Limb (tissue), 2 donors: Measurements from ENCODE around the gene USH2A.

Experiments
- DNase-seq, 2 donors: peaks; one replicate each; pipeline ENCODE4 v3.0.0-alpha.2; 2016; ENCODE audit errors: extremely low spot score in 2 of 2

The USH2A gene

DNA sequence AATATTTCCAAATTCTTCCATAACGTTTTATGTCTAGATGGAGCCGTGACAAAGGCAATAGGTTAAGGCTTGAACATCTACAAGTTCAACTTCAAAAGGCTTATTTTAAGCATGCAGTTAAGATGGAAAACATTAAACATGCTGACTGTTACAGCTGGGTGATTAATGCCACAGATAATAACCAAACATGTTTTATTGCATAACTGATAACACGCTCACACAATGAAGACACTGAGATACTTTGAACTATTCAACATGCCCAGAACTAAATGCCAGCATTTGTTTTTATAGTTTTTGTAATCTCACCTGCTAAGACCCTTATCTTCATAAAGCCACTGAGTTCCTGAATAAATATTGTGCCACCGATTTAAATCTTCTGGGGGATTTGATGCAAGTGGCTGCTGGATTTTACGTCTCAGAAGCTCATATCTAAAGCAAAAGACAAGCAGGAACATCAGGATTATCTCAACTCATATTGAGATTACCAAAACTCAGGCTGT is 545.7 kb downstream of the USH2A start:
- no peak for DNase-seq

- no peak for DNase-seq
Observed at GRCh38 chr1:215875712-215876111, 547.5 kb downstream of the USH2A start.

DNA sequence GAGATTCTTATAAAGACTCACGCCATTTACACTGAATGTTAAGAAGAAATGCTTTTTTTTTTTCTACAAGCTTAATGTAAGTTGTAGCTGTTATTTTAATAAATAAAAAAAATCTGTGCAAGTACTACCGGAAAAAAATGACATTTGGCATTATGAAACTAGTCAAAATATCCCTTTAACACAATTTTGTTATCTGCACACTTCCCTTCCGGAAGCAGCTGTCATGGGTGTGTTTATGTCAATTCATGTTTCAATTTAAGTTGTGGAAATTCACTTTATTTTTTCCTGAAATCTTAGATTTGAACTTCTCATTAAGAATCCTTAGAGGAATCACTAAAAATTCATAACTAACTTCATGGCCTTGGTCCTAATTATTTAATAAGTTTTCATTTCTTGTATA is 548.0 kb downstream of the USH2A start:
- DNase-seq = no peak

DNA sequence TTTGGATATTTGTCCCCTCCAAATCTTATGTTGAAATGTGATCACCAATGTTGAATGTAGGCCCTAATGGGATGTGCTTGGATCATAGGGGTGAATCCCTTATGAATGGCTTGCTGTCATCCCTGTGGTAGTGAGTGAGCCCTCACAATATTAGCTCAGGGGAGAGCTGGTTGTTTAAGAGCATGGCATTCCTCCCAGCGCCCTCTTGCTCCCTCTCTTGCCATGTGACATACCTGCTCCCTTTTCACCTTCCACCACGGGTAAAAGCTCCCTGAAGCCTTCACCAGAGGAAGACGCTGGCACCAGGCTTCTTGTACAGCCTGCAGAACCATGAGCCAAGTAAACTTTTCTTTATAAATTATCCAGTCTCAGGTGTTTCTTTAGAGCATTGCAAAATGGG is 550.6 kb downstream of the USH2A start:
- no peak for DNase-seq

- no peak for DNase-seq
Observed at GRCh38 chr1:215868500-215868899, 554.7 kb downstream of the USH2A start.

DNA sequence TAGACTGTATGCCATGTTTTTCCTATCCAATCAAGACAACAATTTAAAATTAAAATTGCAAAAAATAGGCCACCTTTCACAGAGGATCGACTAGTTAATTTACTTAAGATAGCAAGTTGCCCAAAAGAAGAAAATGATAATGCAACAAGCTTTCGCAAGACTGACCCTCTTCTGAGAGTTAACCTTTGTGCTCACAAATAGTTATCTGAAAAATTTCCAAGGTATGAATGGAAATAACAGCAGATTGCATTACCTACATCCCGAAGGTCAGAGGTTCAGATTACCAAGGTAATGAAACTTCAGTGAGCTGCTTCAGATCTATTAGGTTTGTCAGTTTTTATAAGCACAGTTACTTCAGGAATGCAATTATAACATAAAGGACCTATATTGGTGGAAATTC is 558.2 kb downstream of the USH2A start:
- no peak for DNase-seq

DNA sequence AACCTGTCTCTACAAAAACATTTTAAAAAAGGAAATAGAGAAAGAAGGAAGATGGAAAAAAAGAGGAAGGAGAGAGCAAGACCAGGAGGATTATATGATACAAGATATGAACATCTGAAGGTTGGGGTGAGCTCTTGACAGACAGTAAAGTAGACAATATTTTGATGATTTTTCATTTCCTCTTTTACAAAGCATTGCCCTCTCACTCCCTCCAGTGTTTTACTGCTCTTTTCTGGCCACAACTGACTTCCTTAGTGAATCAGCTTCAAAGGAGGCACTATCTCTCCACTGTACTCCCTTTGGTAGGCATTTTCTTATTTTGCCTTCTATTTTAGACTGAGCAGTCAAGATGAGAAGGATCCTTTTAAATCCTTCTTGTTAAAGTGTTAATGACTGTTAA is 559.5 kb downstream of the USH2A start:
- DNase-seq = no peak

DNA sequence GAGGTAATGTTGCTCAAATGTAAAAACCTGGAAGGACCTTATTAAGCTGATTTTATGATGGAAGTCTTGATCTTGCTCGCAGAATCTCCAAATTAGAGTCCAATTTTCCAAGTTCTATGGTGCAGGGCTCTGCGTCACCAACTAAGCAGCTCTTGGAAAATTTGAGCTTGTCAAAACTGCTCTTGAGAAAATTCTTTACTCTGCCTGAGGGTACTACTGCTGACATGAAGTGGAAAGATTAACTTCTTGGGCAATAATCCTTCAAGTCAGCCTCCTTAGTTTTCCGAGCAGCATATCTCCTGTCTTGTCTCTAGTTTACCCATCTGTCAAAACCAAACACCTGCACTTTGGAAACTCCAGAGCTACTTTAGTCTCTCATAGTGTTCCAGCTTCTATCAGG is 562.4 kb downstream of the USH2A start:
- DNase-seq = no peak

DNA sequence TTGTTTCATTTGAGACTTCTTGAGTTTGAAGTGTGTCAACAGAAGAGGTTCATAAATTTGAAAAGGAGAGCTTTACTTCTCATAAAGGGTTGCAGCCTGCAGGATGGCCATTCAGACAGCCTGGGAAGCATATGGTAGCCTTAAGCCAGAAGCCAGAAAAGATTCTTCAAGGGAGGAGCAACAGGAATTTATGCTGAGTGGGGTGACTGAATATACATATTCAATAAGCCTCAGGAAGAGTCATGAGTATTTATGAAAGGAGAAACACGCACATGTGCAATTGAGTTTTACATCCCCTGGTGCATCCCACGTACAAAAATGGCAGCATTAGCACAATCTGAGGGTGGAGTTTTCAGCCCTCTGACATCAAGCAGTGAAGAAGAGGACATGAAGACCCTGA is 565.9 kb downstream of the USH2A start:
- DNase-seq = no peak

DNA sequence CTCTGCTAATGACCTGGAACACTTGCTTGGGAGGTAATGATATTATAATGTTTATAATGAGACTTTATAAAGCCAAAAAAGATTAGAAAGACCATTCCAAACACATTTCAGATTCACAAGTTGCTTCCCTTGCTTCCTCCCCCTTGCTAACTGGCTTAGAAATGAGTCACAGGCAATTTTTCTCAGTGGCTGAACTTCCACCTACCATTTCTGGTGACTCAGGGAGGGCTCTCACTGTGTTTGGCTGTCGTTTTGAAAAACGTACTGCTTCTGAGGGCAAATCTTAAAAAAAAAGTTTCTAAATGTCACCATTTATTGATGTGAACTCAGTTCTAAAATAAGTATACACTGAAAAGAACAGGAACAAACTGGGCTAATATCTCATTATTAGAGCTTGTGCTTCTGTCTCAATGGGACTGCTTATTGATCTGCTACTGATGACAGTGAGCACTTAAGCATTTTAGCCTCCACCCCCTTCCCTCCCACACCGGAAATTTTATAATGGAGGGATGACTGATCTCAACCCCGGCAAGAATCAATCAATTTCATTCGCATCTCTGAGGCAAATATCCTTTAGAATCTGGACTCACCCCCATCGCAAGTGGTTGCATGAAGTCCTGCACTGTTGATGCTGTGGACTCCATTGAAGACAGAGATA is 577.9 kb downstream of the USH2A start:
- no peak for DNase-seq

- DNase-seq = no peak
Observed at GRCh38 chr1:215844777-215845176, 578.5 kb downstream of the USH2A start.

DNA sequence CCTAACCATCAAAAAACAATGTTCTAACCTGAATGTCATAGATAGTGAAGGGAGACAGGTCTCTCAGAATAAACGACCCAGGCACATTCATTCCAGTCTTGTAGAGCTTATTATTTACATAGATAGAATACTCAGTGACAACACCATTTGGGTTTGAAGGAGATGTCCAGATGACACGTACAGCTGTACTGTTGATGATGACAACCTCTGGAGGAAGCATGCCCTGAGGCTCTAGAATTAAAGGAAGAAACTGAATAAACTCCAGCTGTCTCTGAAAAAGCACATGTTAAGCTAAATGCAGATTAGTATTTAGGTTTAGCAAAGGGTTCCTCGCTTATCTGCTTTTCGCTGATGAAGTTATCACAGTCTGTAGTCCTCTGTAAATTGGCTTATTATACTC is 579.0 kb downstream of the USH2A start:
- no peak for DNase-seq

DNA sequence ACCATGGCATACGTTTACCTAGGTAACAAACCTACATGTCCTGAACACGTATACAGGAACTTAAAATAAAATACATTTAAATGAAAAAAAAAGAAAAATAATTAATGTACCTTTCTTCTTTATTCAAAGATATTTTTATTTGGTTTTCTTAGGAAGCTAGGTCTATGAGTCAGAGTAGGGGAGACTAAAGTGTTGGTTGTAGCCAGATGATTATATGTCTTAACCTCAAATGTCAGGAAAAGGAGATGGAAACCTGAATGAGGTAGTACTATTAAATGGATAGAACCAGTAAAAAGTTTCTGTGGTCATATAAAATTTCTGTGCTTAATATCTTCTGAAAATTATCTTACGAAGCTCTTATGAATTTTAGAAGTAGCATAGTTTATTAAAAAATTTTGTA is 580.3 kb downstream of the USH2A start:
- DNase-seq = no peak

DNA sequence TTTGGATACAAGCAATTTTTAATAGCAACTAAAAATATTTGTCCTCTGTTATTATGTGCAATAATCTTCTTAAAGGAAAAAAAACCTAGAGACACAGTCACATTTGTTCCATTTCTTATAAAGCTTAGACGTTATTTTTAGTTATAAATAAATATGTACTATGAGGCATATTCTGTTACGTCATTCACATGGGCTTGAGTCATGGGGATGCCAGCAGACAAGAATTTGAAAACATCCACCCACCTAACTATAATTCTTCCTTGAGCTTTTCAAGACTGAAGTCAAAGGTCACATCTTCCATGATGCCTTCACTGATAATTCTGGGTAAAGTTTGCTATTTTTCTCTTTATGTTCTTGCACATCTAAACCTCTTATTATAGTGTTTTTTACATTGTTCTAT is 587.3 kb downstream of the USH2A start:
- no peak for DNase-seq

DNA sequence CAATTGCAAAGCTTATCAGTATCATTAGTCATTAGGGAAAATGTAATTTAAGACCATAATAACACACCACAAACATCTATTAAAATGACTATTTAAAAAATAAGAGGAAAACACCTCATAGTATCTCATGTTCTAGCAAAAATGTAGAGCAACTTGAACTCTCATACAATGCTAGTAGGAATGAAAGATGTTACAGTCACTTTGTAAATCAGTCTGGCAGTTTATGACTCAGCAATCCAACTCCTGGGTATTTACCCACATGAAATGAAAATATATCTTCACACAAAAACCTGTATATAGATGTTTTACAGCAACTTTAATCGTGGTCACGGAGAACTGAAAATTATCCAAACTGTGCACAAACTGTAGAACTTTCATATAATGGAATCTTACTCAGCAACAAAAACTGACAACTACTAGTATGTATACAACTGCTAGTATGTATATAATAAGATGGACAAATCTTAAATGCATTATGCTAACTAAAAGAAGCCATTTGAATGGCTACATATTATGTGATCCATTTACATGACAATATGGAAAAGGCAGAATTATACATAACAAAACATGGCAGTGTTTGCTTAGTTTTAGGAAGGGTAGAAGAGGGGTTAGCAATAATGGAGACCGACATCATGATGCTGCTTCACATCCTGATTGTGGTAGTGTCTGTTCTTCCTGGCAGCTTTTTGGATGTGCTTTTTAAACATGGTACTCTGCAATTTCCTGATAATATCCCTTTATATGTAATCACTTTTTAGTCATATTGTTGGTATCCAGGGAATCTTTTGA is 589.1 kb downstream of the USH2A start:
- DNase-seq = no peak

- peak in 1 of 2 donors; percentile 8 for DNase-seq
Observed at GRCh38 chr1:215830226-215830810, 592.9 kb downstream of the USH2A start.

DNA sequence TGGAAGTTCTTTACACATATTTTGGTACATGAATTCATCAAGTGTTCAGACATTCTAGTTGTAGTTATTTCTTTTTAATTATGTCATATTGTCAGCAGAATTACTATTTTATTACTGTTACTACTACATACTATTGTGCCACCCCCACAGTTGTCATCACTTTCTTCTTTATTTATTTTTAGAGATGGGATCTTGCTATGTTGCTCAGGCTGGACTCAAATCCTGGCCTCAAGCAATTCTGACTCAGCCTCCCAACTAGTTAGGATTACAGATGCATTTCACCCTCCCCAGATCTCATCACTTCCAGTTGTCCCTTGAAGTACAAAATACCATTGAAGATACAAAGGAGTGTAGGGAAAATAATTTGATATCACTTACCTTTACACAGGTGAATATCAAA is 598.2 kb downstream of the USH2A start:
- no peak for DNase-seq

DNA sequence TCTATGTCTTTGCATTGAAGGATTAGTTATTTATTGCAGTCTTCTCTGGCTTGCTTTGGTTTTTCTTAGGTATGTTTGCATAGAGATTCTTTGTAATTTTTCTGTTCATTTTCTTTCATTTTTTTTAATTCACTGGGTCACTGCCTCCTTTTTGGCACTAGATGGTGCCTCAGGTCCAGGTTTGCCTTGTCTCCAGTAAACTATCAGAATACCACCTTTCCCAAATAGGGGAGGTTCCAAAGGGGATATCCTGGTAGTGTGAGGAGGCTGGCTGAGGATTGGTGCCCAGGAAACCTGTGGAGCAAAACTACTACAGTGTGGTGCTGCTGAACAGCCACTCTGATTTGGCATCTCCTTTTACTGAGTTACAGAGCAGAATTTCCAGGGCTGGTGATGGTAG is 599.0 kb downstream of the USH2A start:
- DNase-seq = no peak

DNA sequence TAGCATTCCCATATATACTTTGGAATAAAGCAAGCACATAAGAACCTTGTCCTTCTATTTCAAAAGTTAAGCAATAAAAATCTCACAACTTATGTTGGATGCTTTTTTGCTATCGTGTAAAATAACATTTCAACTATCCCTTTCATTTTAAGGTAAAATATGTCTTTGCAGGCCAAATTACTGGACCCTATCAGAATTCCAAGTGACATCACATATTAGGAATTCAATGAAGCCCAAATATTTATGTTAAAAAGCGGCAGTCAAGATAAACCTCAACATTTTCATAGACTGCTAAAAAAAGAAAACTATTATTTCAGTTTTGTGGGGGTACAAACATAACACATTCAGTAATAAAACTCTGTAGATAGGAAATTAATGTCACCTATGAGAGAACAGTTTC is 604.1 kb downstream of the USH2A start:
- DNase-seq = no peak

DNA sequence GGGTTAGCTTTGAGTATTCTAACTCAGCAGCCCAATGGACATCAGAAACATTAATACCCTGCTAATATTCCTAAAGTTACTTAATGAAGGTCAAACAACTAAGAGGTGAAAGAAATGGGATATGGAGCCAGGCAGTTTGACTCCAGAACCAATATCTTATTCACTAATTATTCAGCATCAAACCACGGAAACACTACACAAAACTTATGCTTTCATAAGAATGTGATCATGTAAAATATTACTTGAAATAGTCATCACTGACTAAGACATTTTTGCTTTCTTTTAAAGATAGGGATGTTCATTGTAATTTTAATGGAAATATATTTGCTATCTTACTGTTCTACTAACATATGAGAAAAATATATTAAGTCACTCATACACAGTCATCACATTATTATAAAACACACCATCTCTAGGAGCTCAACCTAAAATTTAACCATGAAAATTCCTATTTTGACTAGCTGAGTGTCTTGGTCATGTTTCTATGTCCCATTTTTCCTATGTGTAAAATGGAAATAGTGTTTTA is 615.3 kb downstream of the USH2A start:
- DNase-seq = no peak

GRCh38 chr1:215807218-215807617 is 616.0 kb downstream of the USH2A start:
- no peak for DNase-seq

GRCh38 chr1:215797859-215798258 is 625.4 kb downstream of the USH2A start:
- DNase-seq = no peak
